Lower leg skin (tissue), 4 donors: ENCODE data around the gene CMPK2. TPM values are rescaled to one million over a fixed set of nuclear protein-coding genes. Genes with fewer than 3 reads are reported as not detected.

Source experiments
- DNase-seq, 2 donors: peaks; one replicate each; pipeline ENCODE4 v3.0.0-alpha.2; 2019; ENCODE audit warnings: low spot score in 2 of 2
- H3K4me3 ChIP-seq: fragments of 200-600 bp; sonication (generic); 2 replicates; pipeline ENCODE4 v1.5.1; 2017; ENCODE audit warnings: mild to moderate bottlenecking, low read depth; ENCODE audit not compliant: poor library complexity, severe bottlenecking
- POLR2A ChIP-seq, 2 donors: fragments of 450-650 bp; IDR thresholded peaks; one replicate each; pipeline ENCODE4 v1.6.1; 2016 to 2017; ENCODE audit warnings: antibody characterized with exemption in 2 of 2, mild to moderate bottlenecking in 1 of 2, moderate library complexity in 1 of 2
- WGBS, 2 donors: methylation state at CpG; one replicate each; pipeline ENCODE4 v1.1.5; 2018; 5-methylcytosine and 5-hydroxymethylcytosine counted together
- intact Hi-C: fragments of 100-400 bp; cut with DNase I; formaldehyde crosslinking; loops from one replicate; pipeline ENCODE4 v1.15.0; 2023; ENCODE audit warnings: low total_unique reads
- total RNA-seq, 4 donors: library from RNA; depleted of rRNA; stranded (reverse); fragments of >200 nt; gene quantifications; one replicate each; pipeline ENCODE4 v1.1.0, GENCODE V29; 2016
- TF ChIP-seq, protein P1 (sequence below), 3 donors: fragments of 450-650 bp; IDR thresholded peaks; one replicate each; pipeline ENCODE4 v1.5.1; 2016; ENCODE audit warnings: antibody characterized with exemption in 3 of 3, mild to moderate bottlenecking in 3 of 3, moderate library complexity in 2 of 3

CMPK2 gene
- total RNA-seq, 4 donors from 2014 or later = 0.30 to 3.7 (median 2.3) TPM

DNA sequence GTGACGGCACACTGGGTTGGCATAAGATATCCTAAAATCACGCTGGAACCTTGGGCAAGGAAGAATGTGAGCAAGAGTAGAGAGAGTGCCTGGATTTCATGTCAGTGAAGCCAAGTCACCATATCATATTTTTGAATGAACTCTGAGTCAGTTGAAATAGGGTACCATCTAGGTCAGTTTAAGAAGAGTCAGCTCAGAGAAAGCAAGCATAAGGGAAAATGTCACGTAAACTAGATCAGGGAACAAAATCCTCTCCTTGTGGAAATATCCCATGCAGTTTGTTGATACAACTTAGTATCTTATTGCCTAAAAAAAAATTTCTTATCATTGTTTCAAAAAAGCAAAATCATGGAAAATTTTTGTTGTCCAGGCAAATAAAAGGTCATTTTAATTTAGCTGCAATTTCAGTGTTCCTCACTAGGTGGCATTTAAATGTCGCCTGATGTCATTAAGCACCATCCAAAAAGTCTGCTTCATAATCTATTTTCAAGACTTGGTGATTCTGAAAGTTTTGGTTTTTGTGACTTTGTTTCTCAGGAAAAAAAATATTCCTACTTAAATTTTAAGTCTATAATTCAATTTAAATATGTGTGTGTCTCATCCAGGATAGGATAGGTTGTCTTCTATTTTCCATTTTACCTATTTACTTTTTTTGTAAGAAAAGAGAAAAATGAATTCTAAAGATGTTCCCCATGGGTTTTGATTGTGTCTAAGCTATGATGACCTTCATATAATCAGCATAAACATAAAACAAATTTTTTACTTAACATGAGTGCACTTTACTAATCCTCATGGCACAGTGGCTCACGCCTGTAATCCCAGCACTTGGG is 31.4 kb upstream of the CMPK2 start:
- intact Hi-C loops = loop anchor here (5.0 kb wide), 1 partner anchor 145 kb away; no protein-coding TSS in a partner anchor
- no peak for DNase-seq
- WGBS, 2 donors = 70 to 71% methylated on average over 5 of the region's 5 CpGs
- H3K4me3 ChIP-seq = no peak overlapping the region
- no peak for TF ChIP-seq POLR2A (IDR thresholded peaks at IDR 0.05)
- TF ChIP-seq, protein P1, sequence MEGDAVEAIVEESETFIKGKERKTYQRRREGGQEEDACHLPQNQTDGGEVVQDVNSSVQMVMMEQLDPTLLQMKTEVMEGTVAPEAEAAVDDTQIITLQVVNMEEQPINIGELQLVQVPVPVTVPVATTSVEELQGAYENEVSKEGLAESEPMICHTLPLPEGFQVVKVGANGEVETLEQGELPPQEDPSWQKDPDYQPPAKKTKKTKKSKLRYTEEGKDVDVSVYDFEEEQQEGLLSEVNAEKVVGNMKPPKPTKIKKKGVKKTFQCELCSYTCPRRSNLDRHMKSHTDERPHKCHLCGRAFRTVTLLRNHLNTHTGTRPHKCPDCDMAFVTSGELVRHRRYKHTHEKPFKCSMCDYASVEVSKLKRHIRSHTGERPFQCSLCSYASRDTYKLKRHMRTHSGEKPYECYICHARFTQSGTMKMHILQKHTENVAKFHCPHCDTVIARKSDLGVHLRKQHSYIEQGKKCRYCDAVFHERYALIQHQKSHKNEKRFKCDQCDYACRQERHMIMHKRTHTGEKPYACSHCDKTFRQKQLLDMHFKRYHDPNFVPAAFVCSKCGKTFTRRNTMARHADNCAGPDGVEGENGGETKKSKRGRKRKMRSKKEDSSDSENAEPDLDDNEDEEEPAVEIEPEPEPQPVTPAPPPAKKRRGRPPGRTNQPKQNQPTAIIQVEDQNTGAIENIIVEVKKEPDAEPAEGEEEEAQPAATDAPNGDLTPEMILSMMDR (IDR thresholded peaks at IDR 0.05) = no peak

DNA sequence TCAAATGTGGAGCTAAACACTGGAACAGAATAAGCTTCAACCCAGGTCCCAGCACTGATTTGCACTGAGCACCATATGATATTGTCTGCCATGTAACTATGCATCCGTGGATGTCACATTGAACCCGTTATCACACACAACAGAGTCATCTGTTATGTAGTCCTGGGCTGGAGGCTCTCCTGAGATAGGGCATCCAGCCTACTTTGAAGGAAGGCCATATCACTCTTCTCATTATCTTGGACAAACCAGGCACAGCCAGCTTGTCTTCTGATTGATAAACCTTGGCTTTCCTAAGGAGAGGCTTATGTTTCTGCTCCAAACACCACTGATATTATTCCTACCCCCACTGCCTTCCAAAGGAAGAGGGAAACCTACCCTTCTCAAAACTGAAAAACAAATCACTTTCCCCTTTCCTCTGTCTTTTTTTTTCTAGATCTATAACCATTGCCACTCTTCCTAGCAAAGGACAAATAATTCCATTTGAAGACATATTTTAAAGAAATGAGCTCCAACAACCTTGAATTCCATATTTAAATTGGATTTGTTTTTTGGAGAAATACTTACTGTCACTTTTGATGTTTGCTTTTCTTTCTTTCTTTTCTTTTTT is 28.3 kb upstream of the CMPK2 start:
- no peak for TF ChIP-seq POLR2A (IDR thresholded peaks at IDR 0.05)
- TF ChIP-seq, protein P1 (IDR thresholded peaks at IDR 0.05) = no peak
- intact Hi-C loops = no loop called here
- 77 to 92% methylated on average over 2 of the region's 2 CpGs for WGBS, 2 donors
- no peak overlapping the region for H3K4me3 ChIP-seq
- DNase-seq = no peak

DNA sequence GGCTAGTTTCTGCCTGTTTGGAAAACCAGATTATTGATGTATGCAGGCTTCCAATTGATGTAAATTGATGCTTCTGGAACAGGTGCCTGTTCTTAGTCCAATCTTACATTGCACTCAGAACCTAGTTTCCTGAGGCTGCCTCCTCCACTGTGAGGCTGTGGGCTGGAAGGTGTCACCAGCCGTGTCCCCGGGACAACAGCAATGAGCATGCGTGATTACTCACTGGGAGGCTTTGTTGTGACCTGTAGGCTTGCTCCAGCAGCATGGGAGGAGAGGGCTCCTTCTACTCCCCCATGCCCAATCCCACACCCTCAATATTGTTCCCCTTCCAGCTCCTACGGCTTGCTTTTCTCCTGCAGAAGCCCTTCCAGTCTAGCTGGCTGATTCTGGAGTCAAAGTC is 23.0 kb upstream of the CMPK2 start:
- no peak for DNase-seq
- no peak overlapping the region for H3K4me3 ChIP-seq
- no peak for TF ChIP-seq POLR2A (IDR thresholded peaks at IDR 0.05)
- TF ChIP-seq, protein P1 (IDR thresholded peaks at IDR 0.05) = no peak
- 59 to 79% methylated on average over 4 of the region's 4 CpGs for whole genome bisulfite sequencing, 2 donors
- intact Hi-C loops = no loop called here

DNA sequence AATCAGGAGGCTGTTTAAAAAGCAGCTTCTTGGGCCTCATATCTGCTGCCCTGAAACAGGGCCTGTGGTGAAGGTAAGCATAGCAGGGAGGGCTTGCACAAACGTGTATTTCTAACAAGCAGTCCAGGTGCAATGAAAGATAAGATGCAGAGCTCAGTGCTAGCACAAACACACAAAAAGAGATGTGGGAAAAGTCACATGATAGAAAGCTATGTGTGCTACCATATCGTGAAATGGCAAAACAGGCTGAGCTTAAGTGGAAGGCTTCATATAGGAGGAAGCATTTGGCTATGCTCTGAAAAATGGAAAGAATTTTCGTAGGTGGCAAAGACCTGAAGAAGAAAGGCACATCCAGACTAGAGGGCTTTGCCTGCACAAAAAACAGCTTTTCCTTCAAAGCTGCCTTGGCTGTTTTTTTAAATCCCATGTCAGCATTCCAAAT is 22.1 kb upstream of the CMPK2 start:
- H3K4me3 ChIP-seq = no peak overlapping the region
- intact Hi-C loops = no loop called here
- WGBS, 2 donors = 77 to 80% methylated on average over 3 of the region's 3 CpGs
- no peak for DNase-seq
- TF ChIP-seq POLR2A (IDR thresholded peaks at IDR 0.05) = no peak
- TF ChIP-seq, protein P1 (IDR thresholded peaks at IDR 0.05) = no peak

DNA sequence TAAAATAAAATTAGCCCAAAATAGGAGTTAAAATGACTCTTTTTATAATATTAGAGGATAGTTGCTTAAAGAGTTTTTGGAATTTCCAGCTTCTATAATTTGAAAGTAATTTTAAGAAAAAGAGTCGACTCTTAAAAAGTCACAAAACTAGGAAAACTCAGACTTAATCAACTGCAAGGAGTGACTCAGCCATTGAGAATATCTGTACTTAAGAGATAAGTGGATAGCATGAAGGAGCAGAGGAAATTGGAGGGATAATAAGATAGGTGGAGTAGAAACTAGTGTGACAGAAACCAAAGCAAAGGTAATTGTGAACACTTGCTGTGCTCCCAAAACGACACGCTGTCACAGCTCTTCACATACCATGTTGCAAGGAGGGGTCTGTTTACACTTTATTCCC is 20.3 kb upstream of the CMPK2 start:
- 89 to 91% methylated on average over 3 of the region's 3 CpGs for WGBS, 2 donors
- H3K4me3 ChIP-seq = no peak overlapping the region
- intact Hi-C loops = no loop called here
- DNase-seq = no peak
- TF ChIP-seq POLR2A (IDR thresholded peaks at IDR 0.05) = no peak
- TF ChIP-seq, protein P1 (IDR thresholded peaks at IDR 0.05) = no peak
